CD4-positive, alpha-beta T cell treated with Interleukin-15 for 1 hour (primary cell): ENCODE data around the gene STYXL1.
"Not testable (repeated sequence)": the region's sequence is repeated elsewhere in the genome, so short reads cannot be mapped to it uniquely, and the experiment has no call there.

Source experiments
- DNase-seq: peaks from one replicate; pipeline ENCODE4 v3.0.0-alpha.2; 2020

The STYXL1 gene

DNA sequence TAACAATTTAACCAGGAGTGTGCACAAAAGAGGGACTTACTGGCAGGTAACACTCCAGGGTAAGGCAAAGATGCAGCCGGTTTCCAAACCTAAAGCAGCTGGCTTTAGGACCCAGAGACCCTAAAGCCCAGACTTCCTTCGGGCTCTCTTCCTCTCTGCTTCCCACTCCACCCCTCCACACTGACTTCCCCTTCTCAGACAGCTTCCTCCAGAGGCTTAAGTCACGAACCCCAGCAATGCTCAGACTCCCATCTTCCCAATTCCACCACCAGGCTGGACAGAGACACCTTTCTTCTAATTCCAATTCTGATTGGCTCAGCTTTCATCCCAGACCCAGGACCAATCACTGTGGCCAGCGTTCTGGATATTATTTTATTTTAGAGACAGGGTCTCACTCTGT lies 24.8 kb downstream of the STYXL1 start:
- DNase-seq, result peak; percentile 40

DNA sequence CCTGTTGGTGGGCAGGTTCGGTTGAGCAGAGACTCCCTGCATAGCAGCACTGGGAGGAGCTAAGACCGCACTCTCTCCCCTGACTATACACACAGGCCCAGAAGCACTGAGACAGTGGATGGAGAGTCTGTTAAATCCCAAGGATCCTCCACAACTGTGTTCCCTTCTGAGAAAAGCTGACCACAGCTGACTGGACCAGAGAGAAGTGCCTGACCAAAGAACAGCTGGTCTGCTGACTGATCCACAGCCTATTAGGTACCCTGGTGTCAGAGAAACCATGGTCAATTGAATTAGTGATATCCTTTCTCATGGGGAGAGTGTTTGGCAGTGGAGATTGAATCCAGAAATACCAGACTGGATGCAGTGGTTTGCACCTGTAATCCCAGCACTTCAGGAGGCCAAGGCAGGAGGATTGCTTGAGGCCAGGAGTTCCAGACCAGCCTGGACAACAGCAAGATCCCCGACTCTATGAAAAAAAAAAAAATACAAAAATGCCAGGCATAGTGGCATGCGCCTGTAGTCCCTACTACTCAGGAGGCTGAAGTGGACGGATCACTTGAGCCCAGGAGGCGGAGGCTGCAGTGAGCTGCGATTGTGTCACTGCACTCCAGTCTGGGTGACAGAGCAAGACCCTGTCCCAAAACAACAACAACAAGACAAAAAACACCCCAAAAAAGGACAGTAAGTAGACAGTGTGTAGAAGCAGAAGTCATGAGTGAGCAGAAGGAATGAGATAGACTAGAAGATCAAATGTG lies 25.6 kb downstream of the STYXL1 start:
- no peak for DNase-seq

DNA sequence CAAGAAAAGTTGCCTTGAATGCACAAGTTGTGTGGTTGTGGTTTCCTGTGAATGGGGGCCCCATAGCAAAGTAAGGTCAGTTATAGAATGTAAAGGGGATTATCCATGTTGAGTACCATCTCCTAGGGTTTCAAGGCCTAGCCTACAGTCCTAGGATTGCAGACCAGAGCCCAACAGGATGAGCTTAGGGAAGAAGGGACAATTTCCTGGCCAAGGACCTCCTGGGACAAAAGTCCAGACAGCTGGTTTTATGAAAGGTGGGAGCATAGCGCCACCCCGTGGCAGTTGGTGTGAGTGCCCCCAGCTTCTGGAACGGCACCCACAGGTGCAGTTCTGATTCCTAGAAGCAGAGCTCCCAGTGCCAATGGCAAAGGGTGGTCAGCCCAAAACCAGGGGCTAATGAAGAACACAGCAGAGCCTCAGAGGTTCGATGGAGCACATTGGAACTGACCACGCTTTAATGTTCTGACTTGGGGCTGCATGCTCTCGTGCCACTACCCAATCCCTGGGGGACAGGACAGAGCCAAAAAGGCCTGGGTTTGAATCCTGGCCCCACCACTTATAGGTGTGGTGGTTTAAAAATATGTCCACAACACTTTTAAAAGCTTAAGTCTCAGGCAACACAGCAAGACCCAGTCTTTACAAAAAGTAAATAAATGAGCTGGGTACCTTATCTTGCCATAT lies 27.6 kb downstream of the STYXL1 start:
- DNase-seq, result peak; percentile 57

DNA sequence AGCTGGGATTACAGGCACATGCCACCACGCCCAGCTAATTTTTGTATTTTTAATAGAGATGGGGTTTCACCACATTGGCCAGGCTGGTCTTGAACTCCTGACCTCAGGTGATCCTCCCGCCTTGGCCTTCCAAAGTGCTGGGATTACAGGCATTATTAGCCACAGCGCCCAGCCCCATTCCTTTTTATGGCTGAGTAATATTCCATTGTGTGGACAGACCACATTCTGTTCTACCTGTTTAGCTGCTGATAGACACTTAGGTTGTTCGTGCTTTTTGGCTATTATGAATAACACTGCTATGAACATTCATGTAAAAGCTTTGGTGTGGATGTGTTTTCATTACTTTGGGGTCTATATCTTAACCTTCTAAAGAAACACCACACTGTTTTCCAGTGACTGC lies 29.3 kb downstream of the STYXL1 start:
- not testable (repeated sequence) for DNase-seq

DNA sequence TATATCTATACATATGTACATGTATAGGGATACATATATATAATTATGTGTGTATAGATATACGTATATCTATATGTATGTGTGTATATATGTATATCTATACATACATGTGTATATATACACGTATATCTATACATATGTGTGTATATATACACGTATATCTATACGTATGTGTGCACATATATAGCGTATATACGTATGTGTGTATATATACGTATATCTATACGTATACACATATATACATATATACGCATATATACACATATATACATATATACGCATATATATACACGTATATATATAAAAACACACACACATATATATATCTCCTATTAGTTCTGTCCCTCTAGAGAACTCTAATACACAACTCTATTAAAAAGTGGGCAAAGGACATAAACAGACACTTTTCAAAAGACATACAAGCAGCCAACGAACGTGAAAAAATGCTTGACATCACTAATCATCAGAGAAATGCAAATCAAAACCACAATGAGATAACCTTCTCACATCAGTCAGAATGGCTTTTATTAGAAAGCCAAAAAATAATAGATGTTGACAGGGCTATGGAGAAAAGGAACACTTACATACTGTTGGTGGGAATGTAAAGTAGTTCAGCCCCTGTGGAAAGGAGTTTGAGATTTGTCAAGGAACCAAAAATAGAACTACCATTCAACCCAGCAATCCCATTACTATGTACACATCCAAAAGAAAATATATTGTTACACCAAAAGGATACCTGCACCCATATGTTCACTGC lies 31.4 kb downstream of the STYXL1 start:
- no peak for DNase-seq

DNA sequence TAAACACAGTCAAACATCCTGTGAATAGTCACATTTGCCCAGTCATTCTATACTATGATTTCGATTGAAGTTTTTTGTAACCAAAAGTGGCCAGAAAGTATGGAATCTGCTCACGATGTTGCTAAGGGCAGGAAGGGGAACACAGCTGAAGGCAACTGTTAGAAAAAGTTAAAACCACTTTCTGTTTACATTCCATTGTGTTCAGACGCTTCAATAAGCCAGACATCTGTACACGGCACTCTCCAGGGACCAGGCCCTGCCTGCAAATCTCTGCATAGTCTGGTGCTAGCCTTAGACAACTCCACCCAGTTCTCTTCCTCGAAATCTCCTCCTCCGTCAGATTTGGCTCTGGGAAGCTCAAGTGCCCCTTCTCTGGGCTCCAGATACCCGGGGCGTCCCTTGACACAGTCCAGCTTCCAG lies 36.3 kb downstream of the STYXL1 start:
- no peak for DNase-seq

DNA sequence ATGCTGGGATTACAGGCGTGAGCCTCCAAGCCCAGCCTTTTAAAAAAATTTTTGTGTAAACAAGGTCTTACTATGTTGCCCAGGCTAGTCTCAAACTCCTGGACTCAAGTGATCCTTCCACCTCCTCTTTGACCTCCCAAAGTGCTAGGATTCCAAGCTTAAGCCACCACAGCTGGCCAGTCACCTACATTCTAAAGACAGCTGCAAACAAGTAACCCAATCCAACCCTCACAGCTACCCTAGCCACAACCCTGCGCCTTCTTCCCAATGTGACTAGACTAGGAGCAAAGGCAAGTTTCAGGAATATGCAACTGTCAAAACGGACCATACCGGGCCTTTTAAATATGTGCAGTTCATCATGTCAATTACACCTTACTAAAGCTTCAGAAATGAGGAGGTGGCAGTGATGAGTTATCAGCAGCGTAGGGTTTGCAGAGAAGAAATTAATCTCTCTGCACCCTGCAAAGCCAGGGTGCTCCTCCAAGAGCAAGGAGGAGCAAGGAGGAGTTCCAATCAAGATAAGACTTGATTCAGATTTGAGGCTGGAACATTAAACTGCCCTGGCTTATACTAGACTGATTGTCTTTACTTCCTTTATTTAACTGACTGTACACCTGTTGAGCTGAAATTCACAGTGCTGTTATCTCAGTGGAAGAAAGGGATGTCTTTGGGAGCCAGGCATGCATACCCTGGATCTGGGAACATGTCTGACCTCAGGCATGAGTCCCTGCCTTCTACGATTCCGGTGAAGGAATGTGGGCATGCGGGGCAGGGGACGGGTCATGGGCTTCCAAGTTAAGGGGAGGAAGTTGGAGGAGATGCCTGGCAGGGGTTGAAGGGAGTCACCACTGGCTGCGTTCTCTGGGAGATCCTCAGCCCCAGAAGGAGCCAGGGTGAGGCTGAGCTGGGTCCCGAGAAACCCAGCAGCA lies 37.9 kb downstream of the STYXL1 start:
- no peak for DNase-seq

DNA sequence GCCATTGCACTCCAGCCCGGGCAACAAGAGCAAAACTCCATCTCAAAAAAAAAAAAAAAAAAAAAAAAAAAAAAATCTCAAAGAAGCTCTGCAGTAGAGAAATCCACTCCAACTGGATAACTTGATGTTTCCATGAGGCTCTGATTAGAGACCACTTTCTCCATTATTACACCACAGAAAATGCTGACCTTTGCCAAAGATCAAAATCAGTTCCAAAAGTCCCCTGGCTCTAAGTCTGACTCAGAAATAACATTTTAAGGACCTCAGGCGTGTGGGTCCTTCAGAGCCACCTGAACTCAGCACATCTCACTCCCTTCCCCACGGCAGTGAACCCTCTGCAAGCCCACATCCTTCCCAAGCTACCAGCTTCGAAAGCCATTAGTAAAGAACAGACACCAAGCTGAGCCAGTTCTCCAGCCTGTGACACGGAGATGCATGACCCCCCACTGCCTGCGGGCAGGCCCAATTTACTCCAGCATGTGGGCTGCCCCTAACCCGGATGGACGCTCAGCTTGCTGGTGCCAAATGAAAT lies 39.6 kb downstream of the STYXL1 start:
- DNase-seq, result no peak

DNA sequence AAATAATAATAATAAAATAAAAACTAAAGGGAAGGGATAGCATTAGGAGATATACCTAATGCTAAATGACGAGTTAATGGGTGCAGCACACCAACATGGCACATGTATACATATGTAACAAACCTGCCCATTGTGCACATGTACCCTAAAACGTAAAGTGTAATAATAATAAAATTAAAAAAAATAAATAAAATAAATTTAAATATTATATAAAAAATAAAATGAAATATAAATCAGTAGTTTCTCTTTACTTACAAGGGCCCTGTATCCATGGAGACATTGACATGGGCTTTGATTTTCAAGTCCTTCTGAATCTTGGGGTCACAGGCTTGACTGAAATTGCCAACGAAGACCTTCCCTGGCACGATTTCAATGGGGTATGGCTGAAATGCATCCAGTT lies 42.8 kb downstream of the STYXL1 start:
- not testable (repeated sequence) for DNase-seq

DNA sequence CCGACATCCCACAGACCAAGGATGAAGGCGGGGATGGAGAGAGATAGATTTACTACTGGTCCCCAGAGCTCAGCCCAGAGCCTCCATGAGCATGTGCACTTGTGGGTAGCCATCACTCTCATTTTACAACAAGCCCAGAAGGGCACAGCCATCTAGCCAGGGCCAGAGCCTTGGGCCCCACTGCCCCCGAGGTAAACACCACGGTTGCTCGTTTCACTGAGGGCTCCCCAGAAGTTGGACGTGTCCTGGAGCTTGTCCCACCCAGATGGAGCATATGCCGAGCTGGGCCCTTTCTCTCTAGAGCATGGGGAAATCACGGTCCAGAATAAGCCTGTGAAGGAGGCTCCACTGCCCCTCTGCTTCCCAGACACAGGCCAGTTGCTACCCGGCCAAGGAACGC lies 44.4 kb downstream of the STYXL1 start:
- DNase-seq, result no peak

DNA sequence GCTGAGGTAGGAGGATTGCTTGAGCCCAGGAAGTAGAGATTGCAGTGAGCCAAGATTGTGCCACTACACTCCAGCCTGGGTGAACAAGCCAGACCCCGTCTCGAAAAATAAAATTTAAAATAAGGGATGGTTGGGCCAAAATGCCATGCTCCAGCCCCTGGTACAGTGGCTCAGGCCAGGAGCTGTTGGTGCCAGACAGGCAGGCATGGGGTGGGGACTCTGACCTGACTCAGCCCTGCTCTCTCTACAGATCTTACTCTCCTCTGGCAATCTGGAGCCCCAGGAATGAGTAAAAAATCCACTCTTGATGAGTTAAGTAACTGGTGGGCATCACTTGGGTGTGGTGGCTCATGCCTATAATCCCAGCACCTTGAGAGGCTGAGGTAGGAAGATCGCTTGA lies 45.0 kb downstream of the STYXL1 start:
- no peak for DNase-seq

DNA sequence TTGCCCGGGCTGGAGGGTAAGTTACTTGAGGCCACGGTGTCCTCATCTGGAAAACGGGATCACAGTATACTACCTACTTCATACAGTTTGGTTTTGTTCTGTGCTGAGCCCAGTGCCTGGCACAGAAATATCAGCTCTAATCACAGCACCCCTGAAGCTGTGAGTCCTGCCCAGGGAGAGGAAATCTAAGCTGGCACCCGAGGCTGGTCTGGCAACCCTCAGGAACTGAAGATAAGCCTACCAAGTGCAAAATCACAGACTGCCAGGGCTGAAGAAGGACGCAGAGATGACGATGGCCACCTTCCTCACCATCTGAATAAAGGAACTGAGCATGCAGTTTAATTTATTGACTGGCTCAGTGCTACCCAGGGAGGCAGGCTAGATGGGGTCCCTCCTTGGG lies 45.7 kb downstream of the STYXL1 start:
- DNase-seq, result no peak

DNA sequence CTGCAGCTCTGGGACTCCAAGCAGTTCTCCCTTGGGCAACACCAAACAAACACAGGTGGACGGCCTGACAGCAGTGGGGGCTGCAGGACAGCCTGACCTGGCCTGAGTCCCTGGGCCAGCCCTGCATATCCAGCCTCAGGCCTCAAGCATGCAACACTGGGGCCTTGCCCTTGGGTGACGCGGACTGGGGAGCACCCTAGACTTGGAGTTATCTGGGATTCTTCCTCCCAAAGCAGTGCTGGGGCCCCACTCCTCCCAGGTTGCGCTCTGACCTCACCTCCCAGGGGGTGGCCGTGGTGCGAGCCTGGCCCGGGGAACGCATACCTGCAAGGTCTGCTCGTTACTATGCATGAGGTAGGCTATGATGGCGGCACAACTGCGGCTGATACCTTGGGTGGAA lies 47.2 kb downstream of the STYXL1 start:
- no peak for DNase-seq

DNA sequence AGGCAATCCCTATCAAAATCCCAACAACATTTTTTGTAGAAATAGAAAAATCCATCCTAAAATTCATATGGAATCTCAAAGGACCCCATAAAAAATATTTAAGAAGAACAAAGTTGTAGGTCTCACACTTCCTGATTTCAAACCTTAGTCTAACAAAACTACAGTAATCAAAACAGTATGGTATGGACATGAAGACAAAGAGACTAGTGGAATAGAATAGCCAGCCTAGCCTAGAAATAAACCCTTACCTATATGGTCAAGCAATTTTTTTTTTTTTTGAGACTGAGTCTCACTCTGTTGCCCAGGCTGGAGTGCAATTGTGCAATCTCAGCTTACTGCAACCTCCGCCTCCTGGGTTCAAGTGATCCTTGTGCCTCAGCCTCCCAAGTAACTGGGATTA lies 49.8 kb downstream of the STYXL1 start:
- no peak for DNase-seq

DNA sequence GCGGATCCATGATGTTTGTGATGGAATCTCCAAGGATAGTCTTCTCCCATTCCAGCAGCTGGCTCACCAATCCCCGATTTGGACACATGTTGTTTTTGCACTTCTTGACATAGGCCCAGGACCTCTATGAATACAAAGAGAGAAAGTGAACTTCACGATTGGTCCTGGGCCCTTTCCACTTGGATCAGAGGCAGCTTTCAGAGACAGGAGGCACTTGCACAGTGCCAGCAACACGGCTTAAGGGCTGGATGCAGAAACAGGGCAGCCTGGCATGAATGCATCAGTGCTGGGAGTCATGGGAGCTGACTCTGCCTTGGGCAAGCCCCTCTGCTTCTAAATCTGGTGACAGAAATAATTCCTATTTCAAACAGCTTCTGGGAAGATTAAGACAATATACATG lies 51.3 kb downstream of the STYXL1 start:
- no peak for DNase-seq

DNA sequence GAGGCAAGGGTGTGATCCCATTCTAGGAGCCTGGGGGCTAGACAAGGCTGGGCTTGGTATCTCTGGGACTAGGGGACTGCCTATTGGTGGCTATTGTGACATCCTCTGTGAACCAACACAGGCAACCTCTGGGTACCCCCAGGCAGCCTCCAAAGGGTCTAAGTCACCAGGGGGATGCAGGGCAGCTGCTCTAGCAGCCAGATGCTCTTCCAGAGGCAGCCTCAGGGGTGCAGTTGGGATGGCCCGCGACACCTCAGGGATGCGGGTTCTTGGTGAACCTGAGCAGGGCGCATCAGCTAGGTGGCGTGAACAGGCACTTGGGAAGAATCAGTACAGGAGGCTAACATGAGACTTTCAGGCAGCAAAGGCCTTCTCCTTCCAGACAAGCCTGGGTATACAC lies 51.8 kb downstream of the STYXL1 start:
- no peak for DNase-seq

DNA sequence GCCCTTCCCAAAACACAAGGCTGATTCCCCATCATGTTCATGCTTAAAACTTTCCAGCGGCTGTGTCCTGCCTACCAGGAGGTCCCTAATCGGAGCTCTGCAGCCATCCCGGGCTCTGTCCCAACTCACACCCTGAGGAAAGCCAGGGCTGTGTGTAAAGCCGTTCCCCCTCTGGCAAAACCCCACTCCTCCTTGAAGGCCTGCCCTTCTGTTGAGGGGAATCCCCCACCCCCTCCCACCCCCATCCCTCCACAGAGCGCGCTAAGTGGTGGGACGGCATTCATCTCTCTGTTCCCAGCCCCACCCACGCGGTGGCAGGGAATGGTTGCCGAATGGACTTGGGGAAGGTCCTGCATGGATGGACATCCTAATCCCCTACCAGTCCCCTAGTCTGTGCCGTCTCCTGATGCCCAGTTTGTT lies 52.7 kb downstream of the STYXL1 start:
- no peak for DNase-seq

DNA sequence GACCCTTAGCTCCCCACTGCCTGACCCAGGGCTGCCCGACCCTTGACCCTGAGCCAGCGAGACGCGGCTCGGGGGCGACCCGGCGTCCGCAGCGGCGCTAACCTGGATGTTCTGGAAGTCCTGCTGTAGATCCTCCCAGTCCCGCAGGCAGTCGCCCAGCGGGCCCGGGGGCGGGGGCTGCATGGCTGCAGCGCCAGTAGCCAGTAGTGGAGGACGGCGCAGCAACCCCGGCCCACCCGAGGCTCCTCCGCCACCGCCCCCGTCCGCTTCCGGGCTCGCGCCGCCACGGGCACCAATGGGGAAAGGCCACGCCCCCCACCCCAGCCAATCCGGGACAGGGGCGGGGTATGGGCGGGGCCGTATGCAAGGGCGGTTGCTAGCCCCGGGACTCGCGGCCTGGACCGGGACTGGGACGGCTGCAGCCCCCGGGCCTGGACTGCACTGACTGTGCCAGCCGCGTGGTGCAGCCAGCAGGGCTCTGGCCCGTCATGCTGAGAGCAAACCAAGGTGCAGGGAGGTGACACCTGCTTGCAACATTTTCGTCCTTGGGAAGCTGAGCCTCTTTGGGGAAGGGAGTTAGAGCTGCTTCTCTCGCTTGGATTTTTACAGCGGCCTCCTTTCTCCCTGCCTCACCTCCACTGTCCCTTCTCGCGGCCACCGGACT lies 53.3 kb downstream of the STYXL1 start, which contains the start of gene TMEM120A:
Gene TMEM120A (minus strand): TSS at position 208 of the 664 bp plus-strand sequence. CDS start 25 bp downstream, at position 183.
- peak; percentile 90 for DNase-seq

DNA sequence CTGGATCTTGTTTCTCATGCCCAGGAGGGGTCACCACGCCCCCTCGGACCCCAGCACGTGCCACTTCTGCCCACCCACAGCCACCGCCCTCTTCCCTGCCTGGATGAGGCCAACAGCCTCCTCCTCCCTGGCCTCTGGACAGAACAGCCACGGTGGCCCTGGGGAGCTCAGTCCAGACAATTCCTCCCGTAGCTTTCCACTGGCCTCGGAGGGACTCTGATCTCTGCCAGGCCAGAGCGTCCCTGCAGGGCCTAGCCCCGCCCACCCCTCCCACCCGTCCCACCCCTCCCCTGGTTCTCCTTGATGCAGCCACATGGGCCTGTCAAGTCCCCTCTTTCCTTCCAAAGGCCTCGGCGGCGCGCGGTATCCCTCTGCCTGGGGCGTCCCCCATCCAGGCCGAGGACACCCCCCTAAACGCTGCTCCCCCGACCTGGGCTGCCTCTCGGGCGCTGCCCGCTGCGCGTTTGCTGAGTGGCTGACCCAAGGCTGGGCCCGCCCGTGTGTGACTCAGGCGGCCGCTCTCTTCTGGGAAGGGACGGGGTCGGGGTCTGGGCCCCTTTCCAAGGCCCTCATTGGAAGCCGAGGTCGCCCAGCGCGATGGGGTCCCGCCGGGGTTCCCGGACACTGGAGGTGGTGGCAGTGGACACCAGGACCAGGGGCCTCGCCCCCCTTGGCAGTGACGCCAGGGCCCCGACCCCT lies 54.0 kb downstream of the STYXL1 start:
- DNase-seq, result no peak

DNA sequence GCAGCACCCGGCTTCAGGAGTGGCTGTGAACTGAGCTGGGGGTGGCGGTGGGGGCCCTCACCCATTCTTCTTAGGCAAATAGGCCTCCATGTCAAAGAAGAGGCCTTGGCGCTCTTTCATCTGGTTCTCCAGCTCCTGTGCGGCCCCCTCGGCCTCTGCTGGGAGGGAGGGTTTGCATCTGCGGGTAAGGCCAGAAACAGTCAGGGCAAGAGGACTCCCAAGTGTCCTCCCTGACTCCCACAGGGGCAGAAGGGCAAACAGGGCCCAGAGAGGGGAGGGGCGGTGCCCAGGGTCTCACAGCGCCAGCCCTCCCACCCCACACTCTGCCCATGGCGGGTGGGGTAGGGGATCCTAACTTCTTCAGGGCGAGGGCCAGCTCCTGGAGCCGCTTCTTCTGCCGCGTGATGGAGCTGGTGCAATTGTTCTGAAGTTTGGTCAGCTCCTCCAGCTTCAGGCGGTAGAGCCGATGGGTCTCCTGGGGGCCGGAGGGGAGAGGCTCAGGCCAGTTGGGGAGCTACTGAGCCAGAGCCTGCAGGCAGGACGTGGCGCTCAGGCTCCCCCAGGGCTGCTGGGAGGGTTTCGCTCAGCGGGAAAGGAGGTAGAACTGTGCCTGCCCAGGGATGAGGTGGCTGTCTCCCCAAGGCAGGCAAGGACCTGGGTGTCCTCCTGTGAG lies 55.6 kb downstream of the STYXL1 start:
- no peak for DNase-seq
